GM18508 (cell line): ENCODE measurements around the gene LRSAM1.

Source experiments
- ATAC-seq: cut with Tn5 transposase; IDR thresholded peaks from one replicate; pipeline ENCODE4 v1.9.1; 2021; ENCODE audit warnings: moderate number of reproducible peaks; ENCODE audit not compliant: insufficient read depth, unreplicated experiment

The LRSAM1 gene

DNA sequence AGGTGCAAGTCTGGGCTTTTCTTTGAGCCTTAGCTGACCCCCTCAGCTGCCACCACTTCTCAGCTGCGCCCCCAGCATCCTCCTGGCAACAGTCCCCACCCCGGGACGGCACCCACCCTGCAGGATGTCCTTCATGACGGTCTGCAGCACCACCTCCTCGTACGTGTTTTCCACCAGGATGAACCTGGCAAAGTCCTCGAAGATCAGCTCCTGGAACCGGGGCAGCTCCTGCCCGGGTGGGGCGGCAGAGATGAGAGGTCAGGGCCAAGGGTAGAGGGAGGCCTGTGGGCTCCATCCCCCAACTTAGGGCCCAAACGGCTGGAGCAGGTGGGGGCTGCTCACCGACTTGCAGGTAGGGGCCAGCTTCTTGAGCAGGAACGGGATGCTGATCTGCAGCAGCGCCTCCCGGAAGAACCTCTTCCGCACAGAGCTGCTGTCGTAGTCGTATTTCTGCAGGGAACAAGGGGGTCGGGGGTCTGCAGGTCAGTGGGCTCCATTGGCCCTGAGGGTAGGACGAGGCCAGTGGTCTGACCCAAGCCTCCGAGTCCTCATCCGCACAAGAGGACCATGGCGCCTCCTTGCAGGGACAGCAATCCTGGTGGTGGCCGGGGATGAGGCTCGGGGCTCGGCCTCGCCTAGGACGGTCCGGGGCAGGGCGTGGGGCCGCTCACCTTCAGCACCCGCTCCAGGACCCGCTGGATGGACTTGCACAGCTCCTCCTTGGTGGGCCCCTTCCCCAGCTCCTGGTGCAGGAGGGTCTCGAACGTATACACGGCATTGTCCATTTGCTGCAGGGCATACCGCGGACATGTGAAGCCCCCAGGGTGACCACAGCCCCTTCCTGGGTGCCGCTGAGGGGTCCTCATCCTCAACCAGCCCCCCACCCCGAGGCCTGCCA is 56.7 kb downstream of the LRSAM1 start:
- ATAC-seq, result no peak

DNA sequence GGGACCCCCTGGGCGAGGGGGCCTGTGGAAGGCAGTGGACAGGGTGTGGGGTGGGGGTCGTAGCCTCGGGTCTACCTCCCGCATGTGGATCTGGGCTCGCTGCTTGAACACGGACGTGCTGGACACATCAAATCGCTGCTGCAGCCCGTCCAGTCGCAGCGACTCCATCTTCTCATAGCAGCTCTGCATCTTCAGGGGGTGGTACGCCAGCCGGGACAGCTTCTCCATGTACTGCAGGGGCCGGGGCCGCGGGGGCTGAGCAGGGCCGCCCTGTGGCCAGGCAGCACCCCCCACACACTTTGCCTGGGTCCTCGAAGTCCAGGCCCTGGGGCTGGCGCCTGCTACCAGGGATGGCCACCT is 57.6 kb downstream of the LRSAM1 start:
- ATAC-seq, result no peak

DNA sequence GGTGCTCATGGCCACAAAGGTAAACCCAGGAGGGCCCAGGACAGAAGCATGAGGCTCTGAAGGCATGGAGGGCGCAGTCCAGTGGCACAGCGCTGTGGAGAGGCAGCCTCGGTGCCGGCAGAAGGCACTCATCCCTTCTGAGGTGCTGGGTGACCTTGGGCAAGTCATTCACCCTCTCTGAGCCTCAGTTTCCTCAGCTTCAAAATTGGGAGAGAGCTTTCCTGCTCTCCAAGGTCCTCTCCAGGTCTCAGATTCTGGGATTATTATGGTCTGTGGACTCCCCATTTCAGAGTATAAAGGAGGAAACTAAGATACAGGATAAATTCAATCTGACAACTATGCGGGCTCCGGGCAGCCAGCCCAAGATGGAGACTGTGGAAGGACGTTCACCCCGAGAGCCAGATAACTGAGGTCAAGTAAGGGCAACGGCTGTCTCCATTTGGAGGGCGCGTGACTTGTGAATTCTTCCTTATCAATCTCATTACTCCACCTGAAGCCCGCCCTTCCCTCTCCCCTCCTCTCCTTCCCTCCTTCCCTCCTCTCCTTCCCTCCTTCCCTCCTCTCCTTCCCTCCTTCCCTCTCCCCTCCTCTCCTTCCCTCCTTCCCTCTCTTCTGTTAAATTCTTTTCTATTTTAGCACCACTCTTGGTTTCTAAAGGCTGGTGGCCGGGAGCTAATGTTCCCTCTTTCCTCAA is 58.1 kb downstream of the LRSAM1 start:
- ATAC-seq, result no peak

DNA sequence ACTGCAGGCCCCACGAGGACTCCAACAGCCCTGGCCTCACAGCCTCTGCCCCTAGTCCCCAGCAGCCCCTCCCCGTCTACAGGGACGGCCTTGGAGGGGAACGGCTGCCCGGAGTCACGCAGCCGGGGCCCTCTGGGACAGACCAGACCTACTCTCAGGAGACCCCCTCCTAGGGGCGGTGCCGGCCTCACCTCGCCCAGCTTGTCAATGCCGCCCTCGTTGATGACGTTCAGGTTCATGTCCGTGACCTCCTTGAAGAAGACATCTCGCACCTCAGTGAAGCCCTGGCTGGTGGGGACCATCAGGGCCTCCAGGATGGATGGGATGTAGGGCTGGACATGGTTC is 58.6 kb downstream of the LRSAM1 start:
- no peak for ATAC-seq

- ATAC-seq, result no peak
Observed at GRCh38 chr9:127514468-127514867, 63.2 kb downstream of the LRSAM1 start.

- ATAC-seq, result no peak
Observed at GRCh38 chr9:127516835-127517607, 65.7 kb downstream of the LRSAM1 start.

DNA sequence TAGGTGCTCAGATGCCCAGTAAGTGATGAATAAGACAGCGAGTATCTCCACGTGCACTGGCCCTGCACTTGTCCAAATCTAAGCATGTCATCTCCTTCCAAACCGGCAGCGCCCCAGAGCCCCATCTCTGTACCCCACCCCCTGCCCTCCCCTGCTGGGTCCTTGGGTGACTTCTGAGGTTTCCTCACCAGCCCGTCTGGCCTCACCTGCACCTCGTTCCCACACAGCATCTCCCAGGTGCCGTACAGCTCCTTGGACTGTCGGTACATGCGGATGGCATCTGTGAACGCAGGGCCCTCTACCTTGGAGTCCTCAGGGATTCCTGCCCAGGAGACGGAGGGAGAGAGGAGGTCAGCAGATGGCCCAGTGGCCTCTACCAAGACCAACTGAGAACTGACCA is 66.3 kb downstream of the LRSAM1 start:
- no peak for ATAC-seq

- ATAC-seq, result no peak
Observed at GRCh38 chr9:127518091-127518856, 67.0 kb downstream of the LRSAM1 start.

- ATAC-seq, result no peak
Observed at GRCh38 chr9:127519301-127520166, 68.2 kb downstream of the LRSAM1 start.

DNA sequence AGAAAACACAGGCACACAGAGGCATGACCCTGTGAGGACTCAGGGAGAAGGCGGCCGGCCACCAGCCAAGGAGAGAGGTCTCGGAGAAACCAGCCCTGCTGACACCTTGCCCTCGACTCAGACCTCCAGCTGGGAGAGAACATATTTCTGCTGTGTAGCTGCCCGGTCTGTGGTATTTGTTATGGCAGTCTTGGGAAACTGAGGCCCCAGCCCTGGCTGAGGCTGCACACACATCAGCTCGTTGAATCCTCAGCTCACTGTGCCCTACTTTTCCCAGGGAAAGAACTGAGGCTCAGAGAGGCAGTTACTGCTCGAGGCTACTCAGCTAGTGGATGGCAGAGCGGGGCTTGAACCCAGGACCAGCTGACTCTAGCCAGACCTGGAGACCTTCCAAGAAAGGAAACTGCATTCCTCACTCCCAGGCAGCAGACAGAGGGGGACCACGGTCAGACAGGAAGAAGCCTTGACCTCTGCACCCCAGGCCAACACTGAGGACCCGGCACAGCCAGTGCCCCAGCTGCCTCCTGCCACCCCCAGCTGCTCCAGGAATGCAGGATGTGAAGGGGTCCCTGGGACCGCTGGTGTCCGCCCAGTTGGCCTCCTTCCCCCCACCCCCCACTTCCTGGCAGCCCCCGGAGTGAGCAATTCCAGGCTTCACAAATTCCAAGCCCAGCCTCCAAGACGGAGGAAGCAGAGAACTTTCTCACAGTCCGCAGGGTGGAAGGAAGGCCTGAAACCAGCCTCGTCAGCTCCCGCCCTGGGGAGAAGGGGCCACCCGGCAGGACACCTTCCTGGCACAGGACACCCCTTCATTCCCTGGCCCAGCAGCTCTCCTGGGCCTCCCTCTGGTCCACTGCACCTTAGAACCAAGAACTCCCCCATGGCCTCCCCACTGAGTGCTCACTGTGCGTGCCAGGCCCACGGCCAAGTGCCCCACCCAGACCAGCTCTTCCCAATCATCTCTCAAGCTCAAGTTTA is 69.9 kb downstream of the LRSAM1 start:
- no peak for ATAC-seq

- no peak for ATAC-seq
Observed at GRCh38 chr9:127521919-127522304, 70.6 kb downstream of the LRSAM1 start.

DNA sequence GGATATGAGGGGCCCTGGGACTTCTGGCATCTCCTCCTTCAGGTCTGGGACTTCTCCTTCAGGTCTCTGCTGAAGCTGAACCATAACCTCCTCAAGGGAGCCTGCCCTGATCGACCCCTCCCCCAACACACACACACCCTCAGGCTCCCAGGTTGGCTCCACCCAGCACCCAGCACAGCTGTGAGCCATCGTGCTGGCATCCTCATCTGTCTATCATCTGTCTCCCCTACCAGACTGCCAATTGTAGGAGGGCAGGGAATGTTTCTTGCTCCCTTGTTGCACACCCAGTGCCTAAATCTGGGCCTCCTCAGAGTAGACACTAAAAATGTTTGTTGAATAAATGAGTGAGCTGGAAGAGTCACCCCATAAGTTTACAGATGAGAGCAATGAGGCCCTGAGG is 71.4 kb downstream of the LRSAM1 start:
- no peak for ATAC-seq

GRCh38 chr9:127523312-127523851 is 72.1 kb downstream of the LRSAM1 start:
- no peak for ATAC-seq

GRCh38 chr9:127524373-127524772 is 73.1 kb downstream of the LRSAM1 start:
- ATAC-seq, result no peak

GRCh38 chr9:127525401-127526188 is 74.3 kb downstream of the LRSAM1 start:
- ATAC-seq, result no peak

GRCh38 chr9:127526655-127527559 is 75.6 kb downstream of the LRSAM1 start:
- ATAC-seq, result no peak
